WTC11 (cell line): ENCODE data around the gene IZUMO1. TPM values are rescaled to one million over a fixed set of nuclear protein-coding genes. Genes with fewer than 3 reads are reported as not detected.

Experiments
- ATAC-seq: fragments of 200-7000 bp; cut with Tn5 transposase; 2 replicates; pipeline ENCODE4 v1.10.0; 2021; ENCODE audit warnings: mild to moderate bottlenecking, moderate library complexity
- CTCF ChIA-PET: fragments of 300-600 bp; sonication (Branson Sonifier 250); formaldehyde crosslinking; loops from one replicate; lab custom pipeline; 2021; ENCODE audit warnings: antibody characterized with exemption; lab: Charles Lee
- POLR2A ChIA-PET: fragments of 350-600 bp; sonication (Branson Sonifier 250); formaldehyde crosslinking; loops from one replicate; lab custom pipeline; 2021; ENCODE audit warnings: antibody characterized with exemption; lab: Charles Lee
- DNase-seq: peaks from one replicate; pipeline ENCODE4 v3.0.0; 2021; ENCODE audit warnings: low spot score
- H3K27ac Mint-ChIP-seq: 2 replicates; pipeline ENCODE4 v1.8.0; 2021; ENCODE audit warnings: mixed read lengths
- H3K27me3 Mint-ChIP-seq: 2 replicates; pipeline ENCODE4 v1.8.0; 2021; ENCODE audit warnings: low read depth, mild to moderate bottlenecking, moderate library complexity, mixed read lengths
- H3K36me3 Mint-ChIP-seq: 2 replicates; pipeline ENCODE4 v1.8.0; 2021; ENCODE audit warnings: mixed read lengths
- H3K4me1 Mint-ChIP-seq: 2 replicates; pipeline ENCODE4 v1.8.0; 2022; ENCODE audit warnings: mixed read lengths
- H3K4me3 Mint-ChIP-seq: 2 replicates; pipeline ENCODE4 v1.8.0; 2021; ENCODE audit warnings: mild to moderate bottlenecking, moderate library complexity, mixed read lengths
- H3K9me3 Mint-ChIP-seq: 2 replicates; pipeline ENCODE4 v1.8.0; 2021; ENCODE audit warnings: mixed read lengths
- ATF2 ChIP-seq: sonication (generic); formaldehyde crosslinking; IDR thresholded peaks from 2 replicates; pipeline ENCODE4 v1.8.1; 2022; ENCODE audit warnings: low read depth, missing genetic modification reagents, borderline replicate concordance
- ATF6 ChIP-seq: sonication (generic); formaldehyde crosslinking; IDR thresholded peaks from 2 replicates; pipeline ENCODE4 v1.8.1; 2023; ENCODE audit warnings: mild to moderate bottlenecking, missing genetic modification reagents
- CREM ChIP-seq: sonication (generic); formaldehyde crosslinking; IDR thresholded peaks from 2 replicates; pipeline ENCODE4 v1.8.1; 2022; ENCODE audit warnings: mild to moderate bottlenecking, missing genetic modification reagents, moderate library complexity
- FOXP1 ChIP-seq: sonication (generic); formaldehyde crosslinking; IDR thresholded peaks from 2 replicates; pipeline ENCODE4 v1.8.0; 2022; ENCODE audit warnings: missing genetic modification reagents, mild to moderate bottlenecking, moderate library complexity, borderline replicate concordance
- HMGA2 ChIP-seq: fragments of 250-450 bp; sonication (Bioruptor Pico); IDR thresholded peaks from 2 replicates; pipeline ENCODE4 v1.4.0; 2021; ENCODE audit warnings: mild to moderate bottlenecking, moderate library complexity
- HMGXB4 ChIP-seq: sonication (generic); formaldehyde crosslinking; IDR thresholded peaks from 2 replicates; pipeline ENCODE4 v1.8.1; 2023; ENCODE audit warnings: mild to moderate bottlenecking, moderate library complexity, missing genetic modification reagents
- MAX ChIP-seq: sonication (generic); formaldehyde crosslinking; IDR thresholded peaks from 2 replicates; pipeline ENCODE4 v1.8.0; 2022; ENCODE audit warnings: mild to moderate bottlenecking, missing genetic modification reagents
- PRRX2 ChIP-seq: fragments of 250-450 bp; sonication (Bioruptor Pico); IDR thresholded peaks from 2 replicates; pipeline ENCODE4 v1.8.0; 2021; ENCODE audit warnings: mild to moderate bottlenecking
- SOX15 ChIP-seq: fragments of 250-450 bp; sonication (Bioruptor Pico); IDR thresholded peaks from 2 replicates; pipeline ENCODE4 v1.9.0; 2021; ENCODE audit warnings: mild to moderate bottlenecking
- ZBTB21 ChIP-seq: sonication (generic); formaldehyde crosslinking; IDR thresholded peaks from 2 replicates; pipeline ENCODE4 v1.8.1; 2023; ENCODE audit warnings: mild to moderate bottlenecking, missing genetic modification reagents, borderline replicate concordance
- total RNA-seq: library from RNA; stranded (reverse); gene quantifications from 3 replicates; pipeline ENCODE4 v1.2.3, GENCODE V29; 2021
- TF ChIP-seq, protein P1 (sequence below): sonication (generic); formaldehyde crosslinking; IDR thresholded peaks from 2 replicates; pipeline ENCODE4 v1.8.0; 2022; ENCODE audit warnings: mild to moderate bottlenecking, missing genetic modification reagents
- TF ChIP-seq, protein P2 (sequence below): fragments of 200-600 bp; IDR thresholded peaks from 2 replicates; pipeline ENCODE4 v1.8.0; 2022; ENCODE audit warnings: antibody characterized with exemption
- TF ChIP-seq, protein P3 (sequence below): fragments of 250-450 bp; sonication (Bioruptor Pico); IDR thresholded peaks from 2 replicates; pipeline ENCODE4 v1.9.0; 2021; ENCODE audit warnings: mild to moderate bottlenecking
- TF ChIP-seq, protein P4 (sequence below): sonication (generic); formaldehyde crosslinking; IDR thresholded peaks from 2 replicates; pipeline ENCODE4 v1.8.1; 2023; ENCODE audit warnings: mild to moderate bottlenecking, missing genetic modification reagents, moderate library complexity
- TF ChIP-seq, protein P5 (sequence below): sonication (generic); formaldehyde crosslinking; conservative IDR thresholded peaks from 2 replicates; pipeline ENCODE4 v1.8.1; 2023; ENCODE audit warnings: mild to moderate bottlenecking, low read depth, missing genetic modification reagents, moderate library complexity

The IZUMO1 gene
- total RNA-seq, 1 experiment from 2014 or later, result 2.2 TPM

DNA sequence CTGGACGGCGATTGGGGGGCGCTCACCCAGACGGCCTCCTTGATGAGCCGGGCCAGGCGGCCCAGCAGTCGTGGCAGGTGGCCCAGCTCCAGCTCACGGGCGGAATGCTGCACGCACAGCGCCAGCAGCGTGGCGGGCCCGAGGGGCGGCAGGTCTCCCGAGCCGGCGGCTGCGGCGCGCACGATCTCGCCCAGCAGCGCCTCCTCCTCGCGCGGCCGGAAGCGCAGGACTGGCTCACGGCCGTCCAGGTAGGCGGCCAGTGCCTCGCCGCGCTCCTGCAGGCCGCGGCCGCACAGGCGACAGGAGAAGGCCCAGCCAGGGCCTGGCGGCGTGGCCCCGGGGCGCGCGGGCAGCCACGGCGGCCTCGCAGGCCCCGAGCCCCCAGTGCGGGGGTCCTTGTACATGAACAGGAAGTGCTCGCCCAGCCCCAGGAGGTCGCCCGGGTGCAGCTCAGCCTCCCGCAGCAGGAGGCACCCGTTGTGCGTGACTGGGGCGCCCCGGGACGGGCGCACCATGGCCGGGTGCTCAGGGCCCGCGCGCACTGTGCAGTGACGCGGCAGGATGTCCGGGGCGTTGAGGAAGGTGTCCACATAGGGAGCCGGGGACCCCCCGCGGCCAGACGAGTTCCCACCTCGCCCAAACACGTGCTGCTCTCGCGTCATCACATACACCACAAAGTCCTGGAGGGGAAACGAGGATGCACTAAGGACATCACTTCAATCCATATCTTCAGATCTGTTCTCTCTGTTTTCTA is 17.6 kb downstream of the IZUMO1 start:
- H3K27ac Mint-ChIP-seq, result no peak overlapping the region
- H3K4me3 Mint-ChIP-seq, result peak overlapping the region; percentile 52; the same call in 1 of the 2 replicates
- peaks cover 6% of the 10 kb centered on the region for H3K9me3 Mint-ChIP-seq
- CTCF ChIA-PET, result interaction anchor here (0.7 to 2.2 kb wide), 7 partner anchors 8 to 83 kb away, joined by 3 to 10 read pairs (median 4); partner anchors contain the start of genes CA11 and RASIP1
- ATAC-seq (peak; percentile 70), DNase-seq (peak; percentile 58)
- peaks cover 46% of the 10 kb centered on the region for H3K27me3 Mint-ChIP-seq
- POLR2A ChIA-PET, result interaction anchor here (0.7 kb wide), 1 partner anchor 10 kb away, joined by 3 read pairs; no protein-coding TSS in a partner anchor
- TF ChIP-seq ATF2 (CRISPR knock-in tag) (no peak), HMGA2 (CRISPR knock-in tag) (no peak), CREM (no peak)
- TF ChIP-seq, protein P1, sequence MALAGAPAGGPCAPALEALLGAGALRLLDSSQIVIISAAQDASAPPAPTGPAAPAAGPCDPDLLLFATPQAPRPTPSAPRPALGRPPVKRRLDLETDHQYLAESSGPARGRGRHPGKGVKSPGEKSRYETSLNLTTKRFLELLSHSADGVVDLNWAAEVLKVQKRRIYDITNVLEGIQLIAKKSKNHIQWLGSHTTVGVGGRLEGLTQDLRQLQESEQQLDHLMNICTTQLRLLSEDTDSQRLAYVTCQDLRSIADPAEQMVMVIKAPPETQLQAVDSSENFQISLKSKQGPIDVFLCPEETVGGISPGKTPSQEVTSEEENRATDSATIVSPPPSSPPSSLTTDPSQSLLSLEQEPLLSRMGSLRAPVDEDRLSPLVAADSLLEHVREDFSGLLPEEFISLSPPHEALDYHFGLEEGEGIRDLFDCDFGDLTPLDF, result no peak
- peaks cover 6% of the 10 kb centered on the region for H3K36me3 Mint-ChIP-seq
- peaks cover 3% of the 10 kb centered on the region for H3K4me1 Mint-ChIP-seq

- ChIA-PET CTCF (interaction anchor here (1.1 to 2.7 kb wide), 3 partner anchors 9 to 81 kb away, joined by 3 to 22 read pairs (median 8); partner anchors contain the start of gene CA11), POLR2A (no interaction called here)
- Mint-ChIP-seq H3K27me3 (peaks cover 31% of the 10 kb centered on the region), H3K4me3 (no peak overlapping the region), H3K9me3 (peaks cover 6% of the 10 kb centered on the region), H3K27ac (no peak overlapping the region), H3K36me3 (peaks cover 6% of the 10 kb centered on the region), H3K4me1 (peaks cover 3% of the 10 kb centered on the region)
- DNase-seq (no peak), ATAC-seq (no peak)
- TF ChIP-seq SOX15 (CRISPR knock-in tag), result no peak
- no peak for TF ChIP-seq MAX
- no peak for TF ChIP-seq PRRX2 (CRISPR knock-in tag)
- TF ChIP-seq, protein P2, sequence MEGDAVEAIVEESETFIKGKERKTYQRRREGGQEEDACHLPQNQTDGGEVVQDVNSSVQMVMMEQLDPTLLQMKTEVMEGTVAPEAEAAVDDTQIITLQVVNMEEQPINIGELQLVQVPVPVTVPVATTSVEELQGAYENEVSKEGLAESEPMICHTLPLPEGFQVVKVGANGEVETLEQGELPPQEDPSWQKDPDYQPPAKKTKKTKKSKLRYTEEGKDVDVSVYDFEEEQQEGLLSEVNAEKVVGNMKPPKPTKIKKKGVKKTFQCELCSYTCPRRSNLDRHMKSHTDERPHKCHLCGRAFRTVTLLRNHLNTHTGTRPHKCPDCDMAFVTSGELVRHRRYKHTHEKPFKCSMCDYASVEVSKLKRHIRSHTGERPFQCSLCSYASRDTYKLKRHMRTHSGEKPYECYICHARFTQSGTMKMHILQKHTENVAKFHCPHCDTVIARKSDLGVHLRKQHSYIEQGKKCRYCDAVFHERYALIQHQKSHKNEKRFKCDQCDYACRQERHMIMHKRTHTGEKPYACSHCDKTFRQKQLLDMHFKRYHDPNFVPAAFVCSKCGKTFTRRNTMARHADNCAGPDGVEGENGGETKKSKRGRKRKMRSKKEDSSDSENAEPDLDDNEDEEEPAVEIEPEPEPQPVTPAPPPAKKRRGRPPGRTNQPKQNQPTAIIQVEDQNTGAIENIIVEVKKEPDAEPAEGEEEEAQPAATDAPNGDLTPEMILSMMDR, result no peak
- no peak for TF ChIP-seq FOXP1 (CRISPR knock-in tag)
- TF ChIP-seq, protein P3, sequence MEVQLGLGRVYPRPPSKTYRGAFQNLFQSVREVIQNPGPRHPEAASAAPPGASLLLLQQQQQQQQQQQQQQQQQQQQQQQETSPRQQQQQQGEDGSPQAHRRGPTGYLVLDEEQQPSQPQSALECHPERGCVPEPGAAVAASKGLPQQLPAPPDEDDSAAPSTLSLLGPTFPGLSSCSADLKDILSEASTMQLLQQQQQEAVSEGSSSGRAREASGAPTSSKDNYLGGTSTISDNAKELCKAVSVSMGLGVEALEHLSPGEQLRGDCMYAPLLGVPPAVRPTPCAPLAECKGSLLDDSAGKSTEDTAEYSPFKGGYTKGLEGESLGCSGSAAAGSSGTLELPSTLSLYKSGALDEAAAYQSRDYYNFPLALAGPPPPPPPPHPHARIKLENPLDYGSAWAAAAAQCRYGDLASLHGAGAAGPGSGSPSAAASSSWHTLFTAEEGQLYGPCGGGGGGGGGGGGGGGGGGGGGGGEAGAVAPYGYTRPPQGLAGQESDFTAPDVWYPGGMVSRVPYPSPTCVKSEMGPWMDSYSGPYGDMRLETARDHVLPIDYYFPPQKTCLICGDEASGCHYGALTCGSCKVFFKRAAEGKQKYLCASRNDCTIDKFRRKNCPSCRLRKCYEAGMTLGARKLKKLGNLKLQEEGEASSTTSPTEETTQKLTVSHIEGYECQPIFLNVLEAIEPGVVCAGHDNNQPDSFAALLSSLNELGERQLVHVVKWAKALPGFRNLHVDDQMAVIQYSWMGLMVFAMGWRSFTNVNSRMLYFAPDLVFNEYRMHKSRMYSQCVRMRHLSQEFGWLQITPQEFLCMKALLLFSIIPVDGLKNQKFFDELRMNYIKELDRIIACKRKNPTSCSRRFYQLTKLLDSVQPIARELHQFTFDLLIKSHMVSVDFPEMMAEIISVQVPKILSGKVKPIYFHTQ (CRISPR knock-in tag), result no peak
- TF ChIP-seq, protein P4, sequence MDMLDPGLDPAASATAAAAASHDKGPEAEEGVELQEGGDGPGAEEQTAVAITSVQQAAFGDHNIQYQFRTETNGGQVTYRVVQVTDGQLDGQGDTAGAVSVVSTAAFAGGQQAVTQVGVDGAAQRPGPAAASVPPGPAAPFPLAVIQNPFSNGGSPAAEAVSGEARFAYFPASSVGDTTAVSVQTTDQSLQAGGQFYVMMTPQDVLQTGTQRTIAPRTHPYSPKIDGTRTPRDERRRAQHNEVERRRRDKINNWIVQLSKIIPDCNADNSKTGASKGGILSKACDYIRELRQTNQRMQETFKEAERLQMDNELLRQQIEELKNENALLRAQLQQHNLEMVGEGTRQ (CRISPR knock-in tag), result no peak
- TF ChIP-seq HMGXB4 (CRISPR knock-in tag), result no peak
- no peak for TF ChIP-seq ZBTB21 (CRISPR knock-in tag)
- no peak for TF ChIP-seq ATF6 (CRISPR knock-in tag)
- TF ChIP-seq, protein P5, sequence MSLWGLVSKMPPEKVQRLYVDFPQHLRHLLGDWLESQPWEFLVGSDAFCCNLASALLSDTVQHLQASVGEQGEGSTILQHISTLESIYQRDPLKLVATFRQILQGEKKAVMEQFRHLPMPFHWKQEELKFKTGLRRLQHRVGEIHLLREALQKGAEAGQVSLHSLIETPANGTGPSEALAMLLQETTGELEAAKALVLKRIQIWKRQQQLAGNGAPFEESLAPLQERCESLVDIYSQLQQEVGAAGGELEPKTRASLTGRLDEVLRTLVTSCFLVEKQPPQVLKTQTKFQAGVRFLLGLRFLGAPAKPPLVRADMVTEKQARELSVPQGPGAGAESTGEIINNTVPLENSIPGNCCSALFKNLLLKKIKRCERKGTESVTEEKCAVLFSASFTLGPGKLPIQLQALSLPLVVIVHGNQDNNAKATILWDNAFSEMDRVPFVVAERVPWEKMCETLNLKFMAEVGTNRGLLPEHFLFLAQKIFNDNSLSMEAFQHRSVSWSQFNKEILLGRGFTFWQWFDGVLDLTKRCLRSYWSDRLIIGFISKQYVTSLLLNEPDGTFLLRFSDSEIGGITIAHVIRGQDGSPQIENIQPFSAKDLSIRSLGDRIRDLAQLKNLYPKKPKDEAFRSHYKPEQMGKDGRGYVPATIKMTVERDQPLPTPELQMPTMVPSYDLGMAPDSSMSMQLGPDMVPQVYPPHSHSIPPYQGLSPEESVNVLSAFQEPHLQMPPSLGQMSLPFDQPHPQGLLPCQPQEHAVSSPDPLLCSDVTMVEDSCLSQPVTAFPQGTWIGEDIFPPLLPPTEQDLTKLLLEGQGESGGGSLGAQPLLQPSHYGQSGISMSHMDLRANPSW (CRISPR knock-in tag), result no peak
Measured at GRCh38 chr19:48726556-48726955, 20.2 kb downstream of the IZUMO1 start.
